ENCODE measurements around the gene AKAP13.

DNA sequence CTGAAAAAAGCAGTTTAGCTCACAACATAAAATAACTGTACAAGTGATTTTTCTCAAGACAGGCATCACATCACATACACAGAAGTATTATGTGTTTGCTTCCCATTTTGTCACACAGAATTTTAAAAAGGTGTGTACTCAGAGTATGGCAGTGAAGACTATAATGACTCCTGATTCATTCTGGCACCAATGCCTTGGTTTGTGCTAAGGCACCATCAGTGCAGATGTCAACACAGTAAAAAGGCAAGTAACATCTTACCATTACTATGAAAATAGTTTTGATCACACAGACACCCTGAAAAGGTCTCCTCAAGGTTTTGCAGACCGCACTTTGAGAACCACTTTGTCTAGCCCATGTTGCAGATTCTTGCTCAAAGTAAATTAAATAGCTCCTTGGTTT, 222.8 kb downstream of the AKAP13 start:
- TF ChIP-seq, protein P1, sequence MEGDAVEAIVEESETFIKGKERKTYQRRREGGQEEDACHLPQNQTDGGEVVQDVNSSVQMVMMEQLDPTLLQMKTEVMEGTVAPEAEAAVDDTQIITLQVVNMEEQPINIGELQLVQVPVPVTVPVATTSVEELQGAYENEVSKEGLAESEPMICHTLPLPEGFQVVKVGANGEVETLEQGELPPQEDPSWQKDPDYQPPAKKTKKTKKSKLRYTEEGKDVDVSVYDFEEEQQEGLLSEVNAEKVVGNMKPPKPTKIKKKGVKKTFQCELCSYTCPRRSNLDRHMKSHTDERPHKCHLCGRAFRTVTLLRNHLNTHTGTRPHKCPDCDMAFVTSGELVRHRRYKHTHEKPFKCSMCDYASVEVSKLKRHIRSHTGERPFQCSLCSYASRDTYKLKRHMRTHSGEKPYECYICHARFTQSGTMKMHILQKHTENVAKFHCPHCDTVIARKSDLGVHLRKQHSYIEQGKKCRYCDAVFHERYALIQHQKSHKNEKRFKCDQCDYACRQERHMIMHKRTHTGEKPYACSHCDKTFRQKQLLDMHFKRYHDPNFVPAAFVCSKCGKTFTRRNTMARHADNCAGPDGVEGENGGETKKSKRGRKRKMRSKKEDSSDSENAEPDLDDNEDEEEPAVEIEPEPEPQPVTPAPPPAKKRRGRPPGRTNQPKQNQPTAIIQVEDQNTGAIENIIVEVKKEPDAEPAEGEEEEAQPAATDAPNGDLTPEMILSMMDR (tag by site-specific recombination; IDR thresholded peaks at IDR 0.05), result no peak
- TF ChIP-seq ZNF629 (tag by site-specific recombination; IDR thresholded peaks at IDR 0.05) (no peak), ZNF239 (tag by site-specific recombination; IDR thresholded peaks at IDR 0.05) (no peak), TCF7L2 (IDR thresholded peaks at IDR 0.05; ENCODE audit: borderline replicate concordance, low read depth, low read length) (no peak), ZNF830 (tag by site-specific recombination; IDR thresholded peaks at IDR 0.05; ENCODE audit: low read depth) (no peak), ZNF274 (IDR thresholded peaks at IDR 0.05; ENCODE audit: low read length) (no peak), ZNF274 (tag by site-specific recombination; IDR thresholded peaks at IDR 0.05; ENCODE audit: borderline replicate concordance) (no peak), YY1 (tag by site-specific recombination; IDR thresholded peaks at IDR 0.05) (no peak), ZNF660 (tag by site-specific recombination; IDR thresholded peaks at IDR 0.05) (no peak), ZNF473 (tag by site-specific recombination; IDR thresholded peaks at IDR 0.05) (no peak), TRIM28 (IDR thresholded peaks at IDR 0.05; ENCODE audit: borderline replicate concordance, low read length) (no peak), IKZF3 (tag by site-specific recombination; IDR thresholded peaks at IDR 0.05) (no peak), SP2 (tag by site-specific recombination; IDR thresholded peaks at IDR 0.05) (no peak), ZNF2 (tag by site-specific recombination; IDR thresholded peaks at IDR 0.05) (no peak)
- TF ChIP-seq, protein P2, sequence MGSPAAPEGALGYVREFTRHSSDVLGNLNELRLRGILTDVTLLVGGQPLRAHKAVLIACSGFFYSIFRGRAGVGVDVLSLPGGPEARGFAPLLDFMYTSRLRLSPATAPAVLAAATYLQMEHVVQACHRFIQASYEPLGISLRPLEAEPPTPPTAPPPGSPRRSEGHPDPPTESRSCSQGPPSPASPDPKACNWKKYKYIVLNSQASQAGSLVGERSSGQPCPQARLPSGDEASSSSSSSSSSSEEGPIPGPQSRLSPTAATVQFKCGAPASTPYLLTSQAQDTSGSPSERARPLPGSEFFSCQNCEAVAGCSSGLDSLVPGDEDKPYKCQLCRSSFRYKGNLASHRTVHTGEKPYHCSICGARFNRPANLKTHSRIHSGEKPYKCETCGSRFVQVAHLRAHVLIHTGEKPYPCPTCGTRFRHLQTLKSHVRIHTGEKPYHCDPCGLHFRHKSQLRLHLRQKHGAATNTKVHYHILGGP (tag by site-specific recombination; IDR thresholded peaks at IDR 0.05), result no peak

Data from HEK293 (cell line).